Myometrial cell (primary cell): ENCODE results near the gene KCTD3. TPM values are rescaled to one million over a fixed set of nuclear protein-coding genes. Genes with fewer than 3 reads are reported as not detected.

Experiments used
- total RNA-seq: library from RNA; depleted of rRNA; stranded (reverse); fragments of >200 nt; gene quantifications from 2 replicates; pipeline ENCODE4 v1.2.3, GENCODE V29; 2015

KCTD3 gene
- 34.6 and 41.5 TPM in 2 replicates for total RNA-seq

DNA sequence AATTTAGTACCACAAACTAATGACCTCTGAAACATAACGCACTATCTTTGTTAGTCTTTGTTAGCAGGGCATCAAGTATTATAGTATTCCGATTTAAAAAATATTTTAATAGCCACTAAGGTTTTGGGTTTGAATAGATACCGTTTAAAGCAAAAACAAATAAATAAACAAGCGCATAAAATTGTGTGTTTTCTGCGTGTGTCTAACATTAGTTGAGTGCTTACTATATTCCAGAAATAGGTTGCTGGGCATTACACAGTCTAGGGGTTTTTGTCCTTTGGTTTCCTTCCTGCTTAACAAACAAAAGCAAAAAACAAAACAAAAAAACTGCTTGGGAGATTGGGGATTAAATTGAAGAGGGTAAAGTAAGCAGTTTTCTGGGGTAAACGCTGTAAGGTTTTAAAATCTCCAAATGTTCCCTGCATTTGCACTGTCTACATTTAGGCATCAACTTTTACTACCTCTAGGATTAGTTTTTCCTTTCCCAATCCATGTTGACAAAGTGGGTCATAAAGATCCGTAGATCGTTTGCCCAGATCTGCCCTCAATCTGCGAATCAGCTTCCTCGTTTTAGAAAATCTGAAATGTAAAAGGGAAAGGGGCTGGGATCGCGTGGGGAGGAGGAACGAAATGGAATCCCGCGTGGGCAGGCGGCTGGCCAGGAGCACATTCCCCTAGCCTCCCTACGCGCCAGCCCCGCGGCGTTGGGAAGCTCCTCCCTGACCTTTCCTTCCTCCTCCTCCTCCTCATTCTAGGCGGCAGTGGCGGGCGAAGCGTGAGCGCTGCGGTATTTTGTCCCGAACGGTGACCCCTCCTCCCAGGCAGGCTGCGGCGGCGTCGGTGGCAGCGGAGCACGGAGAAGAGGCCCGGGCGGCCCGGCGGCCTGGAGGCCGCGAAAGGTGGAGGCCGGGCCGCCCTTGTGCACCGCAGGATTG, at the start of gene KCTD3:
Gene KCTD3 (plus strand): TSS at position 749 of the 935 bp plus-strand sequence. CDS start 382 bp downstream, outside the sequence.

